Neural cell (in vitro differentiated cells): Measurements from ENCODE around the gene GRIK2. TPM values are rescaled to one million over a fixed set of nuclear protein-coding genes. Genes with fewer than 3 reads are reported as not detected.

Experiments used
- H2AFZ ChIP-seq: fragments of 200-600, 300-800 bp; sonication (generic), shearing (Covaris generic); 2 replicates; pipeline ENCODE4 v1.6.0; 2014; ENCODE audit warnings: low read depth, mild to moderate bottlenecking, antibody characterized with exemption, low read length, moderate library complexity
- H3F3A ChIP-seq: fragments of 200-600 bp; shearing (Covaris generic); 2 replicates; pipeline ENCODE4 v1.6.1; 2016; ENCODE audit warnings: mild to moderate bottlenecking, moderate library complexity, mixed read lengths, antibody characterized with exemption, low read length; ENCODE audit not compliant: insufficient read depth, poor library complexity, severe bottlenecking
- H3K27ac ChIP-seq: fragments of 200-600, 300-800 bp; sonication (generic), shearing (Covaris generic); 2 replicates; pipeline ENCODE4 v1.5.1; 2014; ENCODE audit warnings: mild to moderate bottlenecking, low read length, moderate library complexity
- H3K27me3 ChIP-seq: fragments of 300-800, 200-600 bp; sonication (generic), shearing (Covaris generic); 2 replicates; pipeline ENCODE4 v1.6.0; 2014; ENCODE audit warnings: mild to moderate bottlenecking, low read depth, low read length, moderate library complexity; ENCODE audit not compliant: insufficient read depth
- H3K36me3 ChIP-seq: fragments of 300-800, 200-600 bp; sonication (generic), shearing (Covaris generic); 2 replicates; pipeline ENCODE4 v1.5.1; 2014; ENCODE audit warnings: mild to moderate bottlenecking, antibody characterized with exemption, low read length, moderate library complexity; ENCODE audit not compliant: insufficient read depth
- H3K4me2 ChIP-seq: fragments of 300-800, 200-600 bp; sonication (generic), shearing (Covaris generic); 2 replicates; pipeline ENCODE4 v1.6.0; 2014; ENCODE audit warnings: mild to moderate bottlenecking, low read length
- H3K4me3 ChIP-seq: fragments of 300-800, 200-600 bp; sonication (generic), shearing (Covaris generic); 2 replicates; pipeline ENCODE4 v1.5.1; 2014; ENCODE audit warnings: mild to moderate bottlenecking, low read length, moderate library complexity
- H3K79me2 ChIP-seq: fragments of 200-600 bp; shearing (Covaris generic); replicated peaks from 2 replicates; pipeline ENCODE4 v1.6.0; 2014; ENCODE audit warnings: mild to moderate bottlenecking, low read length, moderate library complexity; ENCODE audit not compliant: insufficient read depth
- H3K9ac ChIP-seq: fragments of 300-800, 200-600 bp; sonication (generic), shearing (Covaris generic); 2 replicates; pipeline ENCODE4 v1.6.1; 2016; ENCODE audit warnings: mild to moderate bottlenecking, low read length, mixed read lengths
- H3K9me2 ChIP-seq: fragments of 200-600 bp; shearing (Covaris generic); 2 replicates; pipeline ENCODE4 v1.6.1; 2016; ENCODE audit warnings: mild to moderate bottlenecking, low read length, mixed read lengths; ENCODE audit not compliant: insufficient read depth
- H3K9me3 ChIP-seq: fragments of 200-600, 300-800 bp; sonication (generic), shearing (Covaris generic); 2 replicates; pipeline ENCODE4 v1.6.1; 2016; ENCODE audit warnings: mild to moderate bottlenecking, mixed run types, low read length, moderate library complexity, mixed read lengths
- H4K20me1 ChIP-seq: fragments of 200-600 bp; shearing (Covaris generic); 2 replicates; pipeline ENCODE4 v1.6.1; 2016; ENCODE audit warnings: mild to moderate bottlenecking, mixed run types; ENCODE audit not compliant: insufficient read depth
- EP300 ChIP-seq: fragments of 450-650 bp; conservative IDR thresholded peaks from 2 replicates; pipeline ENCODE4 v1.6.1; 2014; ENCODE audit warnings: antibody characterized with exemption, mild to moderate bottlenecking, moderate library complexity; ENCODE audit not compliant: poor library complexity, severe bottlenecking
- EZH2 ChIP-seq: fragments of 200-600, 300-800 bp; shearing (Covaris generic), sonication (generic); IDR thresholded peaks from 2 replicates; pipeline ENCODE4 v1.6.1; 2014; ENCODE audit warnings: antibody characterized with exemption, low read length, borderline replicate concordance, mild to moderate bottlenecking; ENCODE audit not compliant: insufficient read depth, poor library complexity, severe bottlenecking
- MXI1 ChIP-seq: fragments of 450-650 bp; conservative IDR thresholded peaks from 2 replicates; pipeline ENCODE4 v1.6.1; 2014; ENCODE audit warnings: antibody characterized with exemption, mild to moderate bottlenecking; ENCODE audit not compliant: poor library complexity, severe bottlenecking
- POLR2AphosphoS5 ChIP-seq: IDR thresholded peaks from 2 replicates; pipeline ENCODE4 v1.6.1; 2012
- RAD21 ChIP-seq: fragments of 450-650 bp; conservative IDR thresholded peaks from 2 replicates; pipeline ENCODE4 v1.6.1; 2014; ENCODE audit warnings: antibody characterized with exemption, mild to moderate bottlenecking, moderate library complexity
- REST ChIP-seq: IDR thresholded peaks from 2 replicates; pipeline ENCODE4 v1.6.1; 2012; ENCODE audit warnings: borderline replicate concordance
- SMC3 ChIP-seq: fragments of 450-650 bp; conservative IDR thresholded peaks from 2 replicates; pipeline ENCODE4 v1.6.1; 2014; ENCODE audit warnings: antibody characterized with exemption, mild to moderate bottlenecking, moderate library complexity; ENCODE audit not compliant: poor library complexity
- TAF1 ChIP-seq: IDR thresholded peaks from 2 replicates; pipeline ENCODE4 v1.6.1; 2012; ENCODE audit warnings: low read depth
- polyA plus RNA-seq: library from polyadenylated mRNA; depleted of rRNA; stranded (reverse); fragments of >200 nt; gene quantifications from 2 replicates; pipeline ENCODE4 v1.2.3, GENCODE V29; 2014
- TF ChIP-seq, protein P1 (sequence below): fragments of 450-650 bp; IDR thresholded peaks from 2 replicates; pipeline ENCODE4 v1.5.1; 2014; ENCODE audit warnings: antibody characterized with exemption, mild to moderate bottlenecking, moderate library complexity; ENCODE audit not compliant: poor library complexity, severe bottlenecking

GRIK2 gene
- polyA plus RNA-seq, 1 donor from 2014 or later: 106 TPM

- Histone ChIP-seq H3K27ac (no peak overlapping the region), H3K4me3 (no peak overlapping the region), H3K4me2 (no peak overlapping the region), H2AFZ (no peak overlapping the region), H4K20me1 (no peaks in the 10 kb centered on the region), H3K9me3 (no peaks in the 10 kb centered on the region), H3F3A (no peaks in the 10 kb centered on the region), H3K9me2 (no peaks in the 10 kb centered on the region), H3K27me3 (no peaks in the 10 kb centered on the region), H3K36me3 (no peaks in the 10 kb centered on the region), H3K79me2 (no peaks in the 10 kb centered on the region), H3K9ac (no peak overlapping the region)
- TF ChIP-seq EP300: no peak
Observed at GRCh38 chr6:101539510-101540245, 146.2 kb downstream of the GRIK2 start.

- Histone ChIP-seq H3K4me3 (no peak overlapping the region), H2AFZ (no peak overlapping the region), H3K9ac (no peak overlapping the region), H3K9me3 (no peaks in the 10 kb centered on the region), H4K20me1 (no peaks in the 10 kb centered on the region), H3K9me2 (no peaks in the 10 kb centered on the region), H3K27ac (no peak overlapping the region), H3F3A (no peaks in the 10 kb centered on the region), H3K4me2 (no peak overlapping the region), H3K36me3 (no peaks in the 10 kb centered on the region), H3K79me2 (no peaks in the 10 kb centered on the region), H3K27me3 (no peaks in the 10 kb centered on the region)
- TF ChIP-seq EP300: no peak
- TF ChIP-seq POLR2AphosphoS5: no peak
- no peak for TF ChIP-seq TAF1
- TF ChIP-seq RAD21: no peak
- TF ChIP-seq MXI1: no peak
- no peak for TF ChIP-seq SMC3
Observed at GRCh38 chr6:101541894-101542293, 148.4 kb downstream of the GRIK2 start.

DNA sequence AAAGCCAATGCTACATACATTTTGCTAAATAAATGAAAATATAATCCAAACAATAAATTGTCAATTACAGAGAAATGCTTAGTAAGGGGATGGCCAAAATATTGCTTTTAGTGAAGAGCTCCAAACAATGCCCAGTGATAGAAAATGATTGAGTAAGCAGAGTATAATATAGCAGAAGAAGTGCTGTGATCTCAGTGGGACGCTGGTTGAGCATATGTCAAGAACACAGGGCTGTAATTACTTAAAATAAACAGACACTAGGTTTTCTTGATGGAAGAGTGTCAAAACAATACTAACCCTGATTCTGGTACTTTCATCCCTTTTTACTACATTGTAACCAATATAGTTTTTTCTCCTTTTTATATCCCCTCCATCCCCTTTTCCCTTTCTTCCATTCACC is 150.3 kb downstream of the GRIK2 start:
- Histone ChIP-seq H3K36me3 (no peaks in the 10 kb centered on the region), H3K4me2 (no peak overlapping the region), H3K27ac (no peak overlapping the region), H4K20me1 (no peaks in the 10 kb centered on the region), H3K27me3 (no peaks in the 10 kb centered on the region), H3K9ac (no peak overlapping the region), H3F3A (no peaks in the 10 kb centered on the region), H3K9me2 (no peaks in the 10 kb centered on the region), H3K9me3 (no peaks in the 10 kb centered on the region), H3K79me2 (no peaks in the 10 kb centered on the region), H2AFZ (no peak overlapping the region), H3K4me3 (no peak overlapping the region)
- no peak for TF ChIP-seq EP300
- TF ChIP-seq, protein P1, sequence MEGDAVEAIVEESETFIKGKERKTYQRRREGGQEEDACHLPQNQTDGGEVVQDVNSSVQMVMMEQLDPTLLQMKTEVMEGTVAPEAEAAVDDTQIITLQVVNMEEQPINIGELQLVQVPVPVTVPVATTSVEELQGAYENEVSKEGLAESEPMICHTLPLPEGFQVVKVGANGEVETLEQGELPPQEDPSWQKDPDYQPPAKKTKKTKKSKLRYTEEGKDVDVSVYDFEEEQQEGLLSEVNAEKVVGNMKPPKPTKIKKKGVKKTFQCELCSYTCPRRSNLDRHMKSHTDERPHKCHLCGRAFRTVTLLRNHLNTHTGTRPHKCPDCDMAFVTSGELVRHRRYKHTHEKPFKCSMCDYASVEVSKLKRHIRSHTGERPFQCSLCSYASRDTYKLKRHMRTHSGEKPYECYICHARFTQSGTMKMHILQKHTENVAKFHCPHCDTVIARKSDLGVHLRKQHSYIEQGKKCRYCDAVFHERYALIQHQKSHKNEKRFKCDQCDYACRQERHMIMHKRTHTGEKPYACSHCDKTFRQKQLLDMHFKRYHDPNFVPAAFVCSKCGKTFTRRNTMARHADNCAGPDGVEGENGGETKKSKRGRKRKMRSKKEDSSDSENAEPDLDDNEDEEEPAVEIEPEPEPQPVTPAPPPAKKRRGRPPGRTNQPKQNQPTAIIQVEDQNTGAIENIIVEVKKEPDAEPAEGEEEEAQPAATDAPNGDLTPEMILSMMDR: no peak
- TF ChIP-seq EZH2: no peak
- no peak for TF ChIP-seq POLR2AphosphoS5
- no peak for TF ChIP-seq SMC3
- no peak for TF ChIP-seq REST
- no peak for TF ChIP-seq RAD21
- TF ChIP-seq MXI1: no peak
- no peak for TF ChIP-seq TAF1
